HEK293 (cell line): ENCODE results near the gene SPTBN1.

Experiments
- CTCF ChIA-PET: fragments of 350-600 bp; formaldehyde crosslinking; extraction: SDS; loops from one replicate; lab custom pipeline; 2021; ENCODE audit warnings: antibody characterized with exemption; lab: Yijun Ruan, JAX
- POLR2A ChIA-PET: fragments of 300-600 bp; formaldehyde crosslinking; extraction: SDS; loops from one replicate; lab custom pipeline; 2020; ENCODE audit warnings: antibody characterized with exemption, inconsistent platforms; lab: Yijun Ruan, JAX
- H3K27ac ChIP-seq: fragments of 200-500 bp; sonication (Bioruptor generic); 2 replicates; pipeline ENCODE4 v1.5.1; 2014; ENCODE audit warnings: low read depth, low read length, control low read depth, inconsistent platforms; ENCODE audit errors: extremely low read depth
- H3K36me3 ChIP-seq, 2 experiments: fragments of 200-500 bp in 1 of 2; sonication (Bioruptor generic) in 1 of 2; 1 replicate in 1 of 2; 2 replicates in 1 of 2; pipeline ENCODE4 v1.5.1; 2014 to 2017; ENCODE audit warnings: inconsistent platforms in 2 of 2, low read length in 2 of 2; ENCODE audit not compliant: control insufficient read depth in 2 of 2, insufficient read depth in 1 of 2
- H3K4me1 ChIP-seq: fragments of 200-500 bp; sonication (Bioruptor generic); 2 replicates; pipeline ENCODE4 v1.5.1; 2014; ENCODE audit warnings: mild to moderate bottlenecking, low read length, inconsistent platforms; ENCODE audit not compliant: control insufficient read depth, insufficient read depth
- H3K4me3 ChIP-seq: 2 replicates; pipeline ENCODE4 v1.5.1; 2011; ENCODE audit warnings: low read depth, mild to moderate bottlenecking, control low read depth, low read length, moderate library complexity
- H3K9me3 ChIP-seq: fragments of 200-500 bp; sonication (Bioruptor generic); 2 replicates; pipeline ENCODE4 v1.5.1; 2014; ENCODE audit warnings: low read depth, low read length, inconsistent platforms; ENCODE audit not compliant: control insufficient read depth, insufficient read depth
- HOXA7 ChIP-seq: sonication (generic); formaldehyde crosslinking; IDR thresholded peaks from 2 replicates; pipeline ENCODE4 v1.8.1; 2022; ENCODE audit warnings: missing genetic modification reagents, borderline replicate concordance
- KLF1 ChIP-seq: fragments of 450-650 bp; formaldehyde crosslinking; IDR thresholded peaks from 2 replicates; pipeline ENCODE4 v1.5.1; 2016; ENCODE audit warnings: missing biosample characterization, missing genetic modification characterization
- KLF9 ChIP-seq: fragments of 450-650 bp; formaldehyde crosslinking; IDR thresholded peaks from 2 replicates; pipeline ENCODE4 v1.5.1; 2016; ENCODE audit warnings: missing biosample characterization, missing genetic modification characterization, low read depth
- OSR2 ChIP-seq: fragments of 450-650 bp; formaldehyde crosslinking; IDR thresholded peaks from 2 replicates; pipeline ENCODE4 v1.5.1; 2016; ENCODE audit warnings: missing biosample characterization, missing genetic modification characterization
- SP3 ChIP-seq: fragments of 450-650 bp; formaldehyde crosslinking; IDR thresholded peaks from 2 replicates; pipeline ENCODE4 v1.5.1; 2016; ENCODE audit warnings: missing biosample characterization, missing genetic modification characterization
- ZBTB1 ChIP-seq: fragments of 450-650 bp; formaldehyde crosslinking; IDR thresholded peaks from 2 replicates; pipeline ENCODE4 v1.5.1; 2016; ENCODE audit warnings: missing biosample characterization, missing genetic modification characterization
- ZBTB7A ChIP-seq: fragments of 450-650 bp; formaldehyde crosslinking; IDR thresholded peaks from 2 replicates; pipeline ENCODE4 v1.5.1; 2016; ENCODE audit warnings: low read depth, missing biosample characterization, missing genetic modification characterization
- ZEB2 ChIP-seq: fragments of 450-650 bp; formaldehyde crosslinking; IDR thresholded peaks from 2 replicates; pipeline ENCODE4 v1.5.1; 2016; ENCODE audit warnings: missing biosample characterization, missing genetic modification characterization
- ZFP41 ChIP-seq: fragments of 450-650 bp; formaldehyde crosslinking; IDR thresholded peaks from 2 replicates; pipeline ENCODE4 v1.5.1; 2016; ENCODE audit warnings: missing biosample characterization, missing genetic modification characterization, borderline replicate concordance
- ZNF146 ChIP-seq: fragments of 450-650 bp; formaldehyde crosslinking; IDR thresholded peaks from 2 replicates; pipeline ENCODE4 v1.5.1; 2016; ENCODE audit warnings: missing biosample characterization, missing genetic modification characterization
- ZNF223 ChIP-seq: fragments of 450-650 bp; formaldehyde crosslinking; IDR thresholded peaks from 2 replicates; pipeline ENCODE4 v1.5.1; 2016; ENCODE audit warnings: missing biosample characterization, missing genetic modification characterization
- ZNF266 ChIP-seq: fragments of 450-650 bp; formaldehyde crosslinking; IDR thresholded peaks from 2 replicates; pipeline ENCODE4 v1.5.1; 2016; ENCODE audit warnings: missing biosample characterization, missing genetic modification characterization, low read depth
- ZNF311 ChIP-seq: fragments of 450-650 bp; formaldehyde crosslinking; IDR thresholded peaks from 2 replicates; pipeline ENCODE4 v1.5.1; 2017; ENCODE audit warnings: missing biosample characterization, missing genetic modification characterization, borderline replicate concordance
- ZNF473 ChIP-seq: fragments of 450-650 bp; formaldehyde crosslinking; IDR thresholded peaks from 2 replicates; pipeline ENCODE4 v1.5.1; 2017; ENCODE audit warnings: missing biosample characterization, missing genetic modification characterization
- ZNF560 ChIP-seq: fragments of 450-650 bp; formaldehyde crosslinking; IDR thresholded peaks from 2 replicates; pipeline ENCODE4 v1.5.1; 2017; ENCODE audit warnings: missing biosample characterization, missing genetic modification characterization, borderline replicate concordance
- ZNF561 ChIP-seq: fragments of 450-650 bp; IDR thresholded peaks from 2 replicates; pipeline ENCODE4 v1.5.1; 2018; ENCODE audit warnings: missing biosample characterization, missing genetic modification characterization, borderline replicate concordance
- TF ChIP-seq, protein P1 (sequence below): fragments of 450-650 bp; formaldehyde crosslinking; IDR thresholded peaks from 2 replicates; pipeline ENCODE4 v1.5.1; 2016; ENCODE audit warnings: missing biosample characterization, missing genetic modification characterization, low read depth
- TF ChIP-seq, protein P2 (sequence below): fragments of 450-650 bp; formaldehyde crosslinking; IDR thresholded peaks from 2 replicates; pipeline ENCODE4 v1.5.1; 2017; ENCODE audit warnings: missing biosample characterization, missing genetic modification characterization
- TF ChIP-seq, protein P3 (sequence below): fragments of 450-650 bp; formaldehyde crosslinking; IDR thresholded peaks from 2 replicates; pipeline ENCODE4 v1.5.1; 2016; ENCODE audit warnings: missing biosample characterization, missing genetic modification characterization, low read depth
- TF ChIP-seq, protein P4 (sequence below): fragments of 450-650 bp; formaldehyde crosslinking; IDR thresholded peaks from 2 replicates; pipeline ENCODE4 v1.5.1; 2016; ENCODE audit warnings: missing biosample characterization, missing genetic modification characterization

The SPTBN1 gene

DNA sequence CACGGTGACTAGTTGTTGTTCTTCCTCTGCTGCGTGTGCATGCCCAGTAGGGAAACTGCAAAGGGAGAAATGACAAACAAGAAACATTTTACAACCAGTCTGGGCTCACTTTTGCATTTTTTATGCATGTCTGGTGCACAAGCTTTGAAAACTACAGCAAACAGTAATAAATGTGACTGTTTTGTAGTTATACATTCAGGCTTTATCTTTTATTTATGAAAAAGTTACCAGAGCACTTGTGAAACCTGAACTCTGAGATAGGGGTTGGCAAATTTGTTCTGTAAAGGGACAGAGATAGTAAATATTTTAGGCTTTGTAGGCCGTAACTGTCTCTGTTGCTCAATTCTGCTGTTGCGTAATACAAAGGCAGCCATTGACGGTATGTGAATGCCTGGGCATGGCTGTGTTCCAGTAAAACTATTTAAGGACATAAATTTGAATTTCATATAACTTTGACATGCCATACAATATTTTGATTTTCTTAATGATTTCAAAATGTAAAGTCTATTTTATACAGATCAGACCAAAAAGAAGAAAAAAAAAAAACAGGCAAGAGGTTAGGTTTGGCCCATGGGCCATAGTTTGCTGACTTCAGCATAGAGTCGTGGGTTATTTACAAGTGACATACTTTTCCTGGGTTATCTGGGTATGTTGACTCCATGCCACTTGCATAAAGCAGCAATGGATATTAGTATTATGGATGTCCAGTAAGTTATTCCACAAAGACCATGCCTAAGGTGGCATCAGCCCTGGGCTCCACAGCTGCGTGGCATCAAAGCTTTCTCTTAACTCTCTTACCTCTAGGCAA, 213.8 kb downstream of the SPTBN1 start:
- peaks cover 16 to 61% of the 10 kb centered on the region in 2 experiments for H3K36me3 ChIP-seq
- ChIA-PET CTCF (no interaction called here), POLR2A (no interaction called here)
- H3K4me3 ChIP-seq: no peak overlapping the region
- H3K9me3 ChIP-seq: no peaks in the 10 kb centered on the region
- no peaks in the 10 kb centered on the region for H3K4me1 ChIP-seq
- TF ChIP-seq KLF1: no peak
- TF ChIP-seq, protein P1, sequence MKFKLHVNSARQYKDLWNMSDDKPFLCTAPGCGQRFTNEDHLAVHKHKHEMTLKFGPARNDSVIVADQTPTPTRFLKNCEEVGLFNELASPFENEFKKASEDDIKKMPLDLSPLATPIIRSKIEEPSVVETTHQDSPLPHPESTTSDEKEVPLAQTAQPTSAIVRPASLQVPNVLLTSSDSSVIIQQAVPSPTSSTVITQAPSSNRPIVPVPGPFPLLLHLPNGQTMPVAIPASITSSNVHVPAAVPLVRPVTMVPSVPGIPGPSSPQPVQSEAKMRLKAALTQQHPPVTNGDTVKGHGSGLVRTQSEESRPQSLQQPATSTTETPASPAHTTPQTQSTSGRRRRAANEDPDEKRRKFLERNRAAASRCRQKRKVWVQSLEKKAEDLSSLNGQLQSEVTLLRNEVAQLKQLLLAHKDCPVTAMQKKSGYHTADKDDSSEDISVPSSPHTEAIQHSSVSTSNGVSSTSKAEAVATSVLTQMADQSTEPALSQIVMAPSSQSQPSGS (tag by site-specific recombination): no peak
- TF ChIP-seq ZNF473 (tag by site-specific recombination): no peak
- TF ChIP-seq SP3 (tag by site-specific recombination): no peak
- no peak for TF ChIP-seq ZNF311 (tag by site-specific recombination)
- TF ChIP-seq, protein P2, sequence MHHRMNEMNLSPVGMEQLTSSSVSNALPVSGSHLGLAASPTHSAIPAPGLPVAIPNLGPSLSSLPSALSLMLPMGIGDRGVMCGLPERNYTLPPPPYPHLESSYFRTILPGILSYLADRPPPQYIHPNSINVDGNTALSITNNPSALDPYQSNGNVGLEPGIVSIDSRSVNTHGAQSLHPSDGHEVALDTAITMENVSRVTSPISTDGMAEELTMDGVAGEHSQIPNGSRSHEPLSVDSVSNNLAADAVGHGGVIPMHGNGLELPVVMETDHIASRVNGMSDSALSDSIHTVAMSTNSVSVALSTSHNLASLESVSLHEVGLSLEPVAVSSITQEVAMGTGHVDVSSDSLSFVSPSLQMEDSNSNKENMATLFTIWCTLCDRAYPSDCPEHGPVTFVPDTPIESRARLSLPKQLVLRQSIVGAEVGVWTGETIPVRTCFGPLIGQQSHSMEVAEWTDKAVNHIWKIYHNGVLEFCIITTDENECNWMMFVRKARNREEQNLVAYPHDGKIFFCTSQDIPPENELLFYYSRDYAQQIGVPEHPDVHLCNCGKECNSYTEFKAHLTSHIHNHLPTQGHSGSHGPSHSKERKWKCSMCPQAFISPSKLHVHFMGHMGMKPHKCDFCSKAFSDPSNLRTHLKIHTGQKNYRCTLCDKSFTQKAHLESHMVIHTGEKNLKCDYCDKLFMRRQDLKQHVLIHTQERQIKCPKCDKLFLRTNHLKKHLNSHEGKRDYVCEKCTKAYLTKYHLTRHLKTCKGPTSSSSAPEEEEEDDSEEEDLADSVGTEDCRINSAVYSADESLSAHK (tag by site-specific recombination): no peak
- TF ChIP-seq ZFP41 (tag by site-specific recombination): no peak
- no peak for TF ChIP-seq HOXA7
- TF ChIP-seq ZNF146 (tag by site-specific recombination): no peak
- TF ChIP-seq ZEB2 (tag by site-specific recombination): no peak
- TF ChIP-seq ZBTB7A (tag by site-specific recombination): no peak
- TF ChIP-seq ZNF560: no peak
- no peak for TF ChIP-seq OSR2
- H3K27ac ChIP-seq: no peak overlapping the region

DNA sequence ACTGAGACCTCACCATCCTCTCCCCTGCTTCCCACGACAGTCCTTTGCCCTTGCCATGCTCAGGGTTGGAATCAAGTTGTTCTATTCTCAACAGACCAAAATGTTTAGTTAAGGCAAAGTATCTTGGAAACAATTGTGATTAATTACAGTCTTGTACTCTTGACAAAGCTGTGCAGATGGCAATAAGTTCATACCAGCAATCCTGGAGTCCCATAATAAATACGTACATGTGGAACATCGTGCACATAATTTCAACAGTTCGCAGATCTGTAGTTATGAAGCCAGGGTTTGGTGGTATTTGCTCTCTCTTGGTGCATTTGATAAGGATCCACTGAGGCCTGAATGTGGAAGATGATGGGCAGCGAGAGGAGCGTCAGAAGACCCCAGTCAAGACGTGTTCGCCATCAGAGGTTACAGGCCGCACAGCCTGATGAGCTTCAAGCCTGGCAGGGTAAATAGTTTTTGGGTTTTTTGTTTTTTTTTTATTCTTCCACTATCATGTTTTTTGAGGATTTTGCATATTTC, 214.4 kb downstream of the SPTBN1 start:
- ChIA-PET CTCF (interaction anchor here (0.6 kb wide), 1 partner anchor 502 kb away, joined by 3 read pairs; no protein-coding TSS in a partner anchor), POLR2A (no interaction called here)
- no peak overlapping the region for H3K4me3 ChIP-seq

More for the DNA sequence above, 214.4 kb downstream of the SPTBN1 start:
- H3K27ac ChIP-seq: no peak overlapping the region
- H3K9me3 ChIP-seq: no peaks in the 10 kb centered on the region
- TF ChIP-seq, protein P3, sequence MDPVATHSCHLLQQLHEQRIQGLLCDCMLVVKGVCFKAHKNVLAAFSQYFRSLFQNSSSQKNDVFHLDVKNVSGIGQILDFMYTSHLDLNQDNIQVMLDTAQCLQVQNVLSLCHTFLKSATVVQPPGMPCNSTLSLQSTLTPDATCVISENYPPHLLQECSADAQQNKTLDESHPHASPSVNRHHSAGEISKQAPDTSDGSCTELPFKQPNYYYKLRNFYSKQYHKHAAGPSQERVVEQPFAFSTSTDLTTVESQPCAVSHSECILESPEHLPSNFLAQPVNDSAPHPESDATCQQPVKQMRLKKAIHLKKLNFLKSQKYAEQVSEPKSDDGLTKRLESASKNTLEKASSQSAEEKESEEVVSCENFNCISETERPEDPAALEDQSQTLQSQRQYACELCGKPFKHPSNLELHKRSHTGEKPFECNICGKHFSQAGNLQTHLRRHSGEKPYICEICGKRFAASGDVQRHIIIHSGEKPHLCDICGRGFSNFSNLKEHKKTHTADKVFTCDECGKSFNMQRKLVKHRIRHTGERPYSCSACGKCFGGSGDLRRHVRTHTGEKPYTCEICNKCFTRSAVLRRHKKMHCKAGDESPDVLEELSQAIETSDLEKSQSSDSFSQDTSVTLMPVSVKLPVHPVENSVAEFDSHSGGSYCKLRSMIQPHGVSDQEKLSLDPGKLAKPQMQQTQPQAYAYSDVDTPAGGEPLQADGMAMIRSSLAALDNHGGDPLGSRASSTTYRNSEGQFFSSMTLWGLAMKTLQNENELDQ (tag by site-specific recombination): no peak
- TF ChIP-seq ZNF223 (tag by site-specific recombination): no peak
- no peak for TF ChIP-seq ZNF561
- TF ChIP-seq KLF9 (tag by site-specific recombination): no peak
- TF ChIP-seq, protein P4, sequence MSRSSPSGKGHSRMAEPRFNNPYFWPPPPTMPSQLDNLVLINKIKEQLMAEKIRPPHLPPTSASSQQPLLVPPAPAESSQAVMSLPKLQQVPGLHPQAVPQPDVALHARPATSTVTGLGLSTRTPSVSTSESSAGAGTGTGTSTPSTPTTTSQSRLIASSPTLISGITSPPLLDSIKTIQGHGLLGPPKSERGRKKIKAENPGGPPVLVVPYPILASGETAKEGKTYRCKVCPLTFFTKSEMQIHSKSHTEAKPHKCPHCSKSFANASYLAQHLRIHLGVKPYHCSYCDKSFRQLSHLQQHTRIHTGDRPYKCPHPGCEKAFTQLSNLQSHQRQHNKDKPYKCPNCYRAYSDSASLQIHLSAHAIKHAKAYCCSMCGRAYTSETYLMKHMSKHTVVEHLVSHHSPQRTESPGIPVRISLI (tag by site-specific recombination): no peak
- no peak for TF ChIP-seq ZBTB1 (tag by site-specific recombination)
- TF ChIP-seq ZNF266: no peak
- H3K36me3 ChIP-seq: peaks cover 16 to 55% of the 10 kb centered on the region in 2 experiments
- no peaks in the 10 kb centered on the region for H3K4me1 ChIP-seq
